NCI-H187 treated with DMSO at 0.1 percent for 48 hours (cell line): ENCODE results near the gene NEU2.

ENCODE experiments used
- DNase-seq: peaks from one replicate; lab custom pipeline; 2025; lab: John Stamatoyannopoulos, UW

Gene NEU2

GRCh38 chr2:233032551-233033320 is at the start of gene NEU2:
Gene NEU2, plus strand, starts transcription at chr2:233032672. Its CDS starts 0 bp downstream, at chr2:233032672.
- DNase-seq: no peak

- no peak for DNase-seq
These were observed 49.4 kb upstream of the NEU2 start for GRCh38 chr2:232982926-232983668.

- no peak for DNase-seq
These were observed 48.8 kb upstream of the NEU2 start for GRCh38 chr2:232983669-232984140.

GRCh38 chr2:232984451-232985207 is 47.8 kb upstream of the NEU2 start:
- DNase-seq: no peak

GRCh38 chr2:232986155-232986554 is 46.3 kb upstream of the NEU2 start:
- no peak for DNase-seq

- no peak for DNase-seq
These were observed 39.1 kb upstream of the NEU2 start for GRCh38 chr2:232993231-232993821.

GRCh38 chr2:232994446-232994845 is 38.0 kb upstream of the NEU2 start:
- DNase-seq: no peak

- DNase-seq: no peak
These were observed 34.5 kb upstream of the NEU2 start for GRCh38 chr2:232997749-232998665.

GRCh38 chr2:232998666-232998985 is 33.8 kb upstream of the NEU2 start:
- DNase-seq: no peak

GRCh38 chr2:232999354-232999753 is 33.1 kb upstream of the NEU2 start:
- DNase-seq: no peak

GRCh38 chr2:233000886-233001750 is 31.4 kb upstream of the NEU2 start:
- no peak for DNase-seq

- no peak for DNase-seq
These were observed 29.4 kb upstream of the NEU2 start for GRCh38 chr2:233002829-233003657.

- DNase-seq: no peak
These were observed 28.6 kb upstream of the NEU2 start for GRCh38 chr2:233003658-233004555.

GRCh38 chr2:233005096-233005495 is 27.4 kb upstream of the NEU2 start:
- no peak for DNase-seq

- DNase-seq: no peak
These were observed 25.8 kb upstream of the NEU2 start for GRCh38 chr2:233006648-233007047.

- no peak for DNase-seq
These were observed 25.2 kb upstream of the NEU2 start for GRCh38 chr2:233007270-233007669.

- no peak for DNase-seq
These were observed 24.7 kb upstream of the NEU2 start for GRCh38 chr2:233007739-233008138.

GRCh38 chr2:233009661-233010060 is 22.8 kb upstream of the NEU2 start:
- no peak for DNase-seq
